B cell (primary cell): ENCODE measurements around the gene DUSP18. TPM values are rescaled to one million over a fixed set of nuclear protein-coding genes. Genes with fewer than 3 reads are reported as not detected.
"Not testable (repeated sequence)": the region's sequence is repeated elsewhere in the genome, so short reads cannot be mapped to it uniquely, and the experiment has no call there.

Experiments used
- ATAC-seq: fragments of 200-7000 bp; cut with Tn5 transposase; one replicate; pipeline ENCODE4 v1.10.0; 2021; ENCODE audit warnings: low read depth, mild to moderate bottlenecking, moderate number of reproducible peaks, moderate library complexity
- CTCF ChIA-PET: fragments of 350-600 bp; sonication (Branson Sonifier 250); formaldehyde crosslinking; loops from one replicate; lab custom pipeline; 2021; ENCODE audit warnings: antibody characterized with exemption, inconsistent platforms; lab: Charles Lee
- POLR2A ChIA-PET: fragments of 350-600 bp; sonication (Branson Sonifier 250); formaldehyde crosslinking; loops from one replicate; lab custom pipeline; 2021; ENCODE audit warnings: antibody characterized with exemption; lab: Charles Lee
- DNase-seq: peaks from one replicate; pipeline ENCODE4 v3.0.0; 2013
- H2AFZ ChIP-seq: 2 replicates; pipeline ENCODE4 v1.6.1; 2012; ENCODE audit warnings: mild to moderate bottlenecking, low read depth, low read length; ENCODE audit not compliant: insufficient read depth, poor library complexity, severe bottlenecking
- H3K27ac ChIP-seq, 2 donors: 1 replicate in 1 of 2; 2 replicates in 1 of 2; pipeline ENCODE4 v1.5.1; 2012 to 2013; ENCODE audit warnings: low read length in 2 of 2, mild to moderate bottlenecking in 2 of 2, moderate library complexity in 1 of 2
- H3K27me3 ChIP-seq, 4 experiments: fragments of 200-600 bp in 1 of 4; sonication (generic) in 1 of 4; replicated peaks in 1 of 4; 1 replicate in 2 of 4; 2 replicates in 2 of 4; pipeline versions ENCODE4 v1.6.1 to v1.7.0; 2013 to 2016; ENCODE audit warnings: low read length in 3 of 4, mild to moderate bottlenecking in 2 of 4, mixed read lengths in 1 of 4, moderate library complexity in 1 of 4; ENCODE audit not compliant: insufficient read depth in 4 of 4, control insufficient read depth in 3 of 4; ENCODE audit errors: control extremely low read depth in 1 of 4
- H3K36me3 ChIP-seq, 2 experiments: replicated peaks in 1 of 2; 1 replicate in 1 of 2; 2 replicates in 1 of 2; pipeline versions ENCODE4 v1.6.1 to v1.7.1; 2013; ENCODE audit warnings: low read length in 1 of 2; ENCODE audit not compliant: insufficient read depth in 2 of 2, control insufficient read depth in 1 of 2; ENCODE audit errors: control extremely low read depth in 1 of 2, extremely low read depth in 1 of 2
- H3K4me1 ChIP-seq, 2 donors: fragments of 200-600 bp in 1 of 2; sonication (generic) in 1 of 2; 1 replicate in 1 of 2; 2 replicates in 1 of 2; pipeline versions ENCODE4 v1.5.1 to v1.6.1; 2013 to 2017; ENCODE audit warnings: low read length in 2 of 2; ENCODE audit not compliant: control insufficient read depth in 2 of 2, insufficient read depth in 2 of 2
- H3K4me2 ChIP-seq: replicated peaks from 2 replicates; pipeline ENCODE3; 2012; ENCODE audit warnings: mild to moderate bottlenecking, low read depth, low read length; ENCODE audit not compliant: poor library complexity, severe bottlenecking
- H3K4me3 ChIP-seq, 5 experiments: fragments of 200-600 bp in 1 of 5; sonication (generic) in 1 of 5; 1 replicate in 3 of 5; 2 replicates in 2 of 5; pipeline versions ENCODE4 v1.5.1 to v1.7.0; 2011 to 2016; ENCODE audit warnings: low read length in 4 of 5, mild to moderate bottlenecking in 4 of 5, low read depth in 2 of 5, control low read depth in 1 of 5, moderate library complexity in 1 of 5; ENCODE audit not compliant: insufficient read depth in 1 of 5; ENCODE audit errors: control extremely low read depth in 1 of 5, extremely low read depth in 1 of 5
- H3K79me2 ChIP-seq: fragments of 200-600 bp; sonication (generic); one replicate; pipeline ENCODE4 v1.6.0; 2016; ENCODE audit warnings: low read length; ENCODE audit not compliant: control insufficient read depth, insufficient read depth
- H3K9ac ChIP-seq: fragments of 200-600 bp; sonication (generic); 2 replicates; pipeline ENCODE4 v1.6.1; 2017; ENCODE audit warnings: mild to moderate bottlenecking, low read length, moderate library complexity
- H3K9me3 ChIP-seq, 3 donors: one replicate each; pipeline versions ENCODE4 v1.6.1 to v1.7.1; 2013; ENCODE audit warnings: low read length in 2 of 3; ENCODE audit not compliant: control insufficient read depth in 2 of 3, insufficient read depth in 1 of 3; ENCODE audit errors: control extremely low read depth in 1 of 3
- H4K20me1 ChIP-seq: 2 replicates; pipeline ENCODE4 v1.6.0; 2012; ENCODE audit warnings: mild to moderate bottlenecking, low read length; ENCODE audit not compliant: insufficient read depth, control insufficient read depth, poor library complexity, severe bottlenecking
- H3K27ac Mint-ChIP-seq: one replicate; pipeline ENCODE4 v1.8.0; 2021; ENCODE audit warnings: mixed read lengths
- H3K27me3 Mint-ChIP-seq: one replicate; pipeline ENCODE4 v1.8.0; 2021; ENCODE audit warnings: mixed read lengths
- H3K4me1 Mint-ChIP-seq: one replicate; pipeline ENCODE4 v1.8.0; 2021; ENCODE audit warnings: mixed read lengths
- H3K4me3 Mint-ChIP-seq: one replicate; pipeline ENCODE4 v1.8.0; 2021; ENCODE audit warnings: mixed read lengths
- H3K9me3 Mint-ChIP-seq: one replicate; pipeline ENCODE4 v1.8.0; 2022; ENCODE audit warnings: mixed read lengths; ENCODE audit not compliant: insufficient read depth
- CTCF ChIP-seq: fragments of 200-600 bp; IDR thresholded peaks from one replicate; pipeline ENCODE4 v1.8.0; 2022; ENCODE audit warnings: antibody characterized with exemption, mild to moderate bottlenecking
- EZH2 ChIP-seq: IDR thresholded peaks from 2 replicates; pipeline ENCODE4 v1.6.1; 2012; ENCODE audit warnings: borderline replicate concordance, low read depth, mild to moderate bottlenecking, moderate library complexity, low read length; ENCODE audit not compliant: insufficient read depth, poor library complexity, severe bottlenecking
- WGBS: methylation state at CpG from one replicate; pipeline ENCODE4 v1.1.5; 2013; ENCODE audit warnings: missing lambda C conversion rate; ENCODE audit not compliant: insufficient coverage; 5-methylcytosine and 5-hydroxymethylcytosine counted together
- intact Hi-C: fragments of 100-400 bp; cut with micrococcal nuclease; formaldehyde crosslinking; loops from one replicate; pipeline ENCODE4 v1.10.0; 2022
- polyA plus RNA-seq: library from polyadenylated mRNA; depleted of rRNA; stranded (reverse); fragments of >200 nt; gene quantifications from 2 replicates; pipeline ENCODE4 v1.2.3, GENCODE V29; 2012
- total RNA-seq, 2 donors: library from RNA; stranded (reverse); fragments of 120-200 nt in 1 of 2; gene quantifications; 1 replicate in 1 of 2; 2 replicates in 1 of 2; pipeline versions ENCODE4 v1.2.3 to v1.2.4, GENCODE V29; 2013 to 2022

Gene DUSP18
- total and polyA plus RNA-seq, 2 donors (not counting 1 experiment from before 2014, with no cell fraction given), result 20.6 to 21.2 TPM

- ChIA-PET POLR2A (interaction anchor here (0.6 to 1.9 kb wide), 15 partner anchors 12 to 1003 kb away, joined by 3 to 10 read pairs (median 4); partner anchors contain the start of genes DUSP18, MORC2, PES1 and SMTN), CTCF (interaction anchor here (0.6 to 4.8 kb wide), 38 partner anchors 9 to 679 kb away, joined by 3 to 105 read pairs (median 4); partner anchors contain the start of genes DUSP18, LIMK2, MORC2 and SMTN)
- Mint-ChIP-seq H3K9me3 (peaks cover 3% of the 10 kb centered on the region), H3K27me3 (no peaks in the 10 kb centered on the region), H3K4me3 (peak overlapping the region; percentile 88), H3K27ac (peak overlapping the region; percentile 94), H3K4me1 (peaks cover 19% of the 10 kb centered on the region)
- H3K4me2 ChIP-seq, result peak overlapping the region; percentile 99
- TF ChIP-seq EZH2 (no peak), CTCF (peak; percentile 91)
- intact Hi-C loops, result loop anchor here (1.0 to 2.0 kb wide), 4 partner anchors 15 to 335 kb away; partner anchors contain the start of genes DUSP18, TCN2 and TUG1
- no peaks in the 10 kb centered on the region for H4K20me1 ChIP-seq
- H3K27ac ChIP-seq, result peak overlapping the region; percentile 82 to 88
- H3K4me1 ChIP-seq, result peaks cover 18 to 28% of the 10 kb centered on the region in 2 donors
- ATAC-seq, result peak; percentile 52
- 5% methylated on average over 26 of the region's 29 CpGs for WGBS
- peak overlapping the region in 4 of 5 experiments; percentile 52 to 79 (median 65) for H3K4me3 ChIP-seq
- H3K79me2 ChIP-seq, result no peaks in the 10 kb centered on the region
- H3K9me3 ChIP-seq, result no peaks in the 10 kb centered on the region
- peak overlapping the region; percentile 93 for H2AFZ ChIP-seq
- DNase-seq, result peak; percentile 92
- H3K9ac ChIP-seq, result peak overlapping the region; percentile 77
- no peaks in the 10 kb centered on the region for H3K27me3 ChIP-seq
- H3K36me3 ChIP-seq, result no peaks in the 10 kb centered on the region
Measured at GRCh38 chr22:30634471-30635233, 33.0 kb downstream of the DUSP18 start.

GRCh38 chr22:30631469-30631868 lies 36.2 kb downstream of the DUSP18 start:
- H3K27ac Mint-ChIP-seq, H3K9ac ChIP-seq, H3K27me3 ChIP-seq, ATAC-seq, H3K9me3 Mint-ChIP-seq, H3K9me3 ChIP-seq, H3K4me2 ChIP-seq, H3K4me3 Mint-ChIP-seq, intact Hi-C loops, H3K27ac ChIP-seq, H2AFZ ChIP-seq, H3K79me2 ChIP-seq, H4K20me1 ChIP-seq, H3K36me3 ChIP-seq, POLR2A ChIA-PET, CTCF ChIA-PET, H3K4me3 ChIP-seq, H3K27me3 Mint-ChIP-seq, DNase-seq: not testable (repeated sequence)
- peaks cover 16% of the 10 kb centered on the region for H3K4me1 Mint-ChIP-seq
- 80% methylated on average over 1 of the region's 31 CpGs for WGBS
- H3K4me1 ChIP-seq, result peaks cover 14 to 19% of the 10 kb centered on the region in 2 donors
